Stimulated activated CD4-positive, alpha-beta T cell treated with anti-CD3 and anti-CD28 coated beads, Interleukin-2, amount 100 ng/mL, for 48 hours (primary cell): Measurements from ENCODE around the gene EXOSC3.

ENCODE experiments used
- DNase-seq, 2 donors: peaks; one replicate each; pipeline ENCODE4 v3.0.0-alpha.2; 2020

Gene EXOSC3

GRCh38 chr9:37730839-37731238 lies 54.0 kb downstream of the EXOSC3 start:
- DNase-seq, result no peak

GRCh38 chr9:37730256-37730655 lies 54.6 kb downstream of the EXOSC3 start:
- no peak for DNase-seq
